RPMI7951 (cell line): Measurements from ENCODE around the gene CHRNA4. TPM values are rescaled to one million over a fixed set of nuclear protein-coding genes. Genes with fewer than 3 reads are reported as not detected.

Experiments used
- DNase-seq: peaks from one replicate; pipeline ENCODE4 v3.0.0-alpha.2; 2012; ENCODE audit warnings: low read depth
- total RNA-seq: library from RNA; depleted of rRNA; stranded (reverse); fragments of >200 nt; shearing (Covaris generic); gene quantifications from 2 replicates; pipeline ENCODE4 v1.2.3, GENCODE V29; 2014

The CHRNA4 gene
- total RNA-seq, 1 experiment from 2014 or later: not detected

GRCh38 chr20:63377951-63378381 is 16.8 kb upstream of the CHRNA4 start:
- DNase-seq: no peak

DNA sequence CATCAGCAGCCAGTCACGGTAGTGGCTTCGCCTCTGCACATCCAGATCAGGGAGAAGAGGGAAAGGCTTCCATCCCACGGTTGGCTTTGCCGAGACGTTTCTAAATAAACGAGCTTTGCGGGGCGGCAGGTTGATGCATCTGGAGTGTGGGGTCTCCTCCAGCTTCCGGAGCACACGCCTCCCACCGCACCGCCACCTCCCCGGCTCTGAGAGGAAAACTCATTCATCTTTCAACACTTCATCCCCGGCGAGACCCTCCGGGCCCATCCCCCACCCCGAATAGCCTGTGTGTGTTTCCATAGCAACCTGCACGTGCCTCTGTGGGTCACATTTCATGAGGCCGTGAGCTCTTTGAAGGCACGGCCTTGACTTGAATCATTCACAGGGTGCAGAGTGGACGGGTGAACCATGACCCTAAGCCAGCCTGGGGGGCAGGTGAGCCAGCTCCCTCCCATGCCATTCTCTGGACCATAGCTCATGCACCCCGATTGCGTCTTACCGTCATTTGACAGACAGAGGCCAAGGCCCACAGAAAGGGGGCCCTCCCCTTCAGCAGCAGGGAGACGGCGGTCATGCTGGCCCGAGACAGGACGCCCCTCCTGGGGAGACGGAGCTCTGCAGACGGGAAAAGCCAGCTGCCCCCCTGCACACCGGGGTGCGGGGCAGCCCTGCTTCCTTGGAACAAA is 16.2 kb upstream of the CHRNA4 start:
- DNase-seq: no peak

DNA sequence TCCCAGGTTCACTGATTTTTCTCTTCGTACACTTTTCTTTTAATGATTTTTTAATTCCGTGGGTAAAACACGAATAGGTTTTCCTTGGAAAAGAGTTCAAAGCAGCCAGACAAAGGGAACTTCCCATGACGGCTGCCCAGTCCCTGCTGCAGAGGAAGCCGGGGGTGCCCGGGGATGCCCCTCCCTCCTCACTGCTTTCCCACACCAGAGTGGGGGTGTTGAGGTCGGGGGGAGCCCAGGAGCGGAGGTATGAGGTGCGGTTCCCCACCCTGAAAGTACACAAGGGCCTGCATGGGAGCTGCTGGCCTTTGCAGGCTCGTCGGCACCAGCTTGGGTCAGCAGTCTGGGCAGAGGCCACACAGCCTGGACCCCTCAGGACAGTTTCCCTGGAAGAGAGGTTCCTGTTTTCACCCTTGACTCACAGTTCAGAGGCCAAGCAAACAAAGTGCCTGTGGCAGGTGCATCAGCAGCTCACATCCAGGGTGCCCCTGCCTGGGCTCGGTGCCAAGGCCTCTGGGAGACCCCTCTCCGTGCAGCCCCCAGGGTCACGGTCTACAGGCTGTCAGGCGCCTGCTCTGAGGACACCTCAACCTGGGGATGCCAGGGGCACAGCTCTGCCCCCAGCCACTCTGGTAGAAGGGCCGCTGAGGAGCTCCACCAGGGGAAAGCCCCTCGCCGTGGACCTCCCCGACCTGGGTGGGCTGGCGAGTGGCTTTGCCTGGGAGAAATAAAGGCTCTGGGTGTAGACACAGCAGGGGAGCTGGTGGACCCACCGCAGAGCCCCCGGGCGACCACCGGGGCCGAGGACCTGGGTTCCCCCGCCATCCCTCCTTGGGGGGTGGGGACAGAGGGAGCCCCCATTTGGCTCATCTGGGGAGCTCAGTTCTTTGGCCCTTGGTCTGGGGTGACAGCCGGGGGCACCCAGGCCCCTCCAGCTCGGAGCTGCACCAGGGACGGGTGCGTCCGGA is 15.4 kb upstream of the CHRNA4 start:
- no peak for DNase-seq

DNA sequence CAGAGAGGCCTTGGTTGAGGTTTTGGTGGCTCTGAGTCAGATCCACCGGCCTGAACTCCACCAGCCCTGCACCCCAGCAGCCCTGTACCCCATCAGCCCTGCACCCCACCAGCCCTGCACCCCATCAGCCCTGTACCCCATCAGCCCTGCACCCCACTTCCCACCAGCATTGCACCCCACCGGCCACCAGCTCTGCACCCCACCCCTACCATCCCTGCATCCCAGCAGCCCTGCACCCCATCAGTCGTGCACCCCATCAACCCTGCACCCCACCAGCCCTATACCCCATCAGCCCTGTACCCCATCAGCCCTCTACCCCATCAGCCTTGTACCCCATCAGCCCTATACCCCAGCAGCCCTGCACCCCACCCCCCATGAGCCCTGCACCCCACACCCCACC is 14.3 kb upstream of the CHRNA4 start:
- DNase-seq: no peak

- no peak for DNase-seq
Observed at GRCh38 chr20:63374504-63374903, 13.4 kb upstream of the CHRNA4 start.

DNA sequence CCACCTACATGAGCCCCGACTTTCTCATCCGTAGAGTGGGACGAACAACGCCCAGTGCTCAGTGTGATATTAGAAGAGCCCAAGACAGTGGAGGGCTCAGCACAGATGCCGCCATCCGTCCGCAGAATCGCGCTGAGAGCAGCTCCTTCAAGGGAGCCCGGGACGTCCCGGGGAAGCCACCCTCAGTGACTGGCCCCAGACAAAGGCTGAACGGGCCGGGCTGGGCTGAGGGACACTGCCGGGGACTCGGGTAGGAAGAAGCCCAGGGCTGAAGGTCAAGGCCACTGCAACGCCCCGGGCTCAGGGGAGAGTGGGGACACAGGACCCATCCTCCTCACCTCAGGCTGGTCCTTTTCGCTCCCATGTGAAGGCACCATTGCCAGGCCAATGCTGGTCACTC is 12.8 kb upstream of the CHRNA4 start:
- DNase-seq: no peak

- no peak for DNase-seq
Observed at GRCh38 chr20:63372971-63373885, 12.1 kb upstream of the CHRNA4 start.

DNA sequence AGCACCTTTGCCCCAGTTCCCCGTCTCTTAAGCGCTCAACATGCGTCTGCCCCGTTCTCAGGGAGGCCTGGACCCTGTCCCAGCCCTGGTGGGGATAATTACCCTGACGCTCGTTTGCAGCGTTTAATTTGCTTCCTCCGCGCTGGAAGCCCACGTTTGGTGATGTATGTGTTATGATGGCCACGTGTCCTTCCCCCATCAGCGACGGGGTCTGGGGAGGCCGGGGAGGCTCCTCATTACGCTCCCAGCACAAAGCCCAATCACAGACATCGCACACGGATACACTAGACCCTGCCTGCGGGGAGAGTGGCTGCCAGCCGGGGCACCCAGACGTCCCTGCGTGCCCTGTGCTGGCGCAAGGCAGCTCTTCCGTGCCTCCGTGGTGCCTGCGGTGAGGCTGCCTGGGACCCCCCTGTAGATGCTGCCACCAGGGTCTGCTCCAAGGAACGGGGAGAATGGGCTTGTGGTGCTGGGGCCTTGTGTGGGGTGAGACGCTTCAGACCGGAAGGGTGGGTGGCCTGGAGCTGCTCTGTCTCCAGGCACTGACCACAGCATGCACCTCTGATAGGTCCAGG is 10.2 kb upstream of the CHRNA4 start:
- no peak for DNase-seq

- DNase-seq: no peak
Observed at GRCh38 chr20:63370618-63371187, 9.6 kb upstream of the CHRNA4 start.

- DNase-seq: no peak
Observed at GRCh38 chr20:63369724-63370617, 8.8 kb upstream of the CHRNA4 start.

GRCh38 chr20:63369024-63369530 is 7.9 kb upstream of the CHRNA4 start:
- no peak for DNase-seq

GRCh38 chr20:63368151-63368550 is 7.0 kb upstream of the CHRNA4 start:
- no peak for DNase-seq

DNA sequence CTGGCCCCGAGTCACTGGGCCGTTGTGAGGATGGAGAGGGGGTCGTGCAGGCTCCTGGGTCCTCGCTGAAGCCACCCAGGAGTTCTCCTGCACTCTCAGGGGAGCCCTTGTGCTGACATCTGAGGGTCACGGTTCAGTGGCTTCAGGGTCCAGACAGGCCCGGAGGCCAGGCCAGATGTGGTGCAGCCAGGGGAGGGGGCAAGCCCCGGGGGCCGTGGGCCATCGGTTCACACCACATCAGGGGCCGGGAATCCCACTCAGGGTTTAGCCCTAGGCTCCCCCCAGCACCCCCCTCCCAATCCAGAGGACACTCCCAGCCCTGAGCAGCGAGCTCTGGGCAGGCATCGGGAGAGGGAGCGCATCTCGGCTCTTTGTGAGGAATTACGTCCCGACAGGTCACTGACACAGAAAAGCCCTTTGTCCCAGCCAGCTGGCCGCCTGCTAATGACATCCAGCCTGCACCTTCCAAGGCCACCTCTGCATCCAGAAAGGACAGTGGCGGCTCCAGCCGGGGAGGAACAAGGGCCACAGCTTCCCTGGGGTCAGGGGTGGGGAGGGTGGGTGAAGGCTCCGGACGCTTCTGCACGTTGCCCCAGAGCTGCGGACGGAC is 6.4 kb upstream of the CHRNA4 start:
- no peak for DNase-seq

- DNase-seq: no peak
Observed at GRCh38 chr20:63366390-63367365, 5.5 kb upstream of the CHRNA4 start.

DNA sequence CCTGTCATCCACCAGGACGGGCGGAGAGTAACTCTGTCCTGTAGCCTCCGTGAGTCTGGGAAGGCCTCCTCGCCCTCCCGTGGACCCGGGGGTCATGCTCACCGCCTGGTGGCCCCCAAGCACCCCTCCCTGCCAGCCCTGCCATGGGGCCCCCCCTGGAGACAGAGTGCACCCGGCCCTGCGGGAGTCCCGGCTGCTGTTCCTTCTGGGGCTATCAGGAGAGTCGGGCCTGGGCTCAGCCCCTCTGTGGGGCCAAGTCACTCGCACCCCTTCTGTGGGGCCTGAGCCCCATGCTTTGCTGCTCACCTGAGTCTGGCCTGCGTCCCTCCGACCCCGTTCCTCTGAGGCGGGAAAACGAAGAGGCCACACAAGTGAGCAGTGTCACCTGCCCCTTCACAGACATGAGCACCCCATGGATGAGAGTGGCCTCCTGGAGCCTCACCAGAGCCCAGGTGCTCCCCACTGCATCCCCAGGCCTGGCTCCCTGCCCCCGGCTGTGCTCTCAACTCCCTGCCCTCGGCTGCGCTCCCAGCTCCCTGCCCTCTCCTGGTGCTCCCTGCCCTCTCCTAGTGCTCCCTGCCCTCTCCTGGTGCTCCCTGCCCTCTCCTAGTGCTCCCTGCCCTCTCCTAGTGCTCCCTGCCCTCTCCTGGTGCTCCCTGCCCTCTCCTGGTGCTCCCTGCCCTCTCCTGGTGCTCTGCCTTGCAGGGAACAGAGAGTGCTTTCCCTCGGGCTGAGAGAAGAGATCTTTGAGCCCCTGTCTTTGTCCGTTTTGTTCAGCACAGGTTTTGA is 4.6 kb upstream of the CHRNA4 start:
- no peak for DNase-seq

- no peak for DNase-seq
Observed at GRCh38 chr20:63364801-63365585, 3.8 kb upstream of the CHRNA4 start.
